NCI-H2029 (cell line): ENCODE data around the gene TUT7.
"Not testable (repeated sequence)": the region's sequence is repeated elsewhere in the genome, so short reads cannot be mapped to it uniquely, and the experiment has no call there.

Source experiments
- DNase-seq: peaks from one replicate; lab custom pipeline; 2025; lab: John Stamatoyannopoulos, UW

TUT7 gene

GRCh38 chr9:86354011-86354817, at the start of gene TUT7:
TSS of gene TUT7 (minus strand) at chr9:86354410. CDS start at chr9:86353199, 1,211 bp downstream.
- DNase-seq = peak; percentile 95

DNA sequence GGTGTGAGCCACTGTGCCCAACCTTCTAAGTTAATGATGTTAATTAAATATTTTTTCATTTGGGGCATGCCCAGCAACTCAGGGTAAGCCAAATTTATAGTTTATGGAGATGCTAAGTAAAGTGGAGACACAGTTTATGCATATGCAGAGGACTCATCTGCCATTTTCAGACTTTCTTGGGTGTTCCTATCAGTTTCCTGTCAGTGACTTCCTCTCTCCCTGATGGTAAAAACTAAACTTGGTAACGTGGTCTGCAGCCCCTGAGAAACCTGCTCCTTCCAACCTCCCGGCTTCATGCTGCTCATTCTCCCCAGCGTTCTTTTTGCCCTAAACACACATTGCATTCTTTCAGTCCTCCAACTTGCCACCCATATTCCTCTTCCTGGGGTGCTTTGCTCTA, 48.4 kb upstream of the TUT7 start:
- no peak for DNase-seq

GRCh38 chr9:86396412-86396811, 42.2 kb upstream of the TUT7 start:
- DNase-seq = no peak

GRCh38 chr9:86390184-86390583, 36.0 kb upstream of the TUT7 start:
- DNase-seq = not testable (repeated sequence)

DNA sequence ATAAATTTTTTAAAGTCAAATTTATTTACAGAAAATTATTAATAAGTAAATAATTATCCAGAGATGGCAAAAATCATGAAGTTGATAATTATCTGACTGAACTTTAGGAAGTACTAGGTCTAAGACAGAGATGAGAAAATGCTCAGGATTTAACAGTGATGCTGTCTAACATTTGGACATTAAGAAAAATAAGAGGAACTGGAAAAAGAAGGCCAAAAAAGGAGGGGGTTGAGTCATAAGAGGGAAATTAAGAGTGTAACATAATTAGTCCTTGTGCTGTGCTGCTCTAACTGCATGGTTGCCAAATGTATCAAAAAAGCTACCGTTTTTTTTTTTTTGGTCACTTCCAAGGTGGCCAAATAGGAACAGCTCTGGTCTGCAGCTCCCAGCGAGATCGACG, 35.4 kb upstream of the TUT7 start:
- no peak for DNase-seq

- DNase-seq = no peak
Measured at GRCh38 chr9:86387376-86387775, 33.2 kb upstream of the TUT7 start.

- not testable (repeated sequence) for DNase-seq
Measured at GRCh38 chr9:86383000-86383399, 28.8 kb upstream of the TUT7 start.

DNA sequence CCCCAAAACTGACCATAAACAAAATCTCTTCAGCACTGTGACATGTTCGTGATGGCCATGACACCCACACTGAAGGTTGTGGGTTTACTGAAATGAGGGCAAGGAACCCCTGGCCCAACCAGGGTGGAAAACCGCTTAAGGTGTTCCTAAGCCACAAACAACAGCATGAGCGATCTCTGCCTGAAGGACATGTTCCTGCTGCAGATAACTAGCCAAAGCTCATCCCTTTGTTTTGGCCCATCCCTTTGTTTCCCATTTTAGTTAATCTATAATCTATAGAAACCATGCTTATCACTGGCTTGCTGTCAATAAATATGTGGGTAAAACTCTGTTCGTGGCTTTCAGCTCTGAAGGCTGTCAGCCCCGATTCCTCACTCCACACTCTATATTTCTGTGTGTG, 21.8 kb upstream of the TUT7 start:
- DNase-seq = no peak

- DNase-seq = no peak
Measured at GRCh38 chr9:86369810-86370209, 15.6 kb upstream of the TUT7 start.

DNA sequence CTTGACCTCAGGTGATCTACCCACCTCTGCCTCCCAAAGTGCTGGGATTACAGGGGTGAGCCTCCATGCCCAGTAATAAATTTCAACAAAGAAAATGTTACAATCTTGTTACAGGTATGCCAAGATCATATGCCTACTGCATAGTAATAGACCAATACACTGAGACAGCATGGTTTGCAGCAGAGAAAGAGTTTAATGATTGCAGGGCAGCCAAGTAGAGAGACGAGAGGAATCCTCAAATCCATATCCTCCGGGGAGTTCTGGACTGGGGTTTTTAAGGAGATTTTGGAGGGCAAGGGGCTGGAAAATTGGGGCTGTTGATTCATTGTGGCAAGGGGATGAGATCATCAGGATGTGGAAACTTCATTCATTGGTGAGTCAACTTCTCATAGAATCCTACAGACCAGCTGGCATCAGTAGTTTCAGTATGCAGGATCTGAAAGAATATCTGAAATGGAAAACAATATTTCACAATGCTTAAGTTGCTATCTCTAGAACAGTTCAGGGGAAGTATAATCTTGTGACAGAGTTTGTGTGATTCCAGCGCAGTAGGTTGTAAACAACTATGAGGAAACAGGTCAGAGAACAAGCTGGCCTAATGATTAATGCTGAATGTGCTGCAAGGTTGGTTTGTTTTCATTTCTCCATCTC, 14.8 kb upstream of the TUT7 start:
- no peak for DNase-seq

GRCh38 chr9:86361176-86361575, 7.0 kb upstream of the TUT7 start:
- DNase-seq = no peak

DNA sequence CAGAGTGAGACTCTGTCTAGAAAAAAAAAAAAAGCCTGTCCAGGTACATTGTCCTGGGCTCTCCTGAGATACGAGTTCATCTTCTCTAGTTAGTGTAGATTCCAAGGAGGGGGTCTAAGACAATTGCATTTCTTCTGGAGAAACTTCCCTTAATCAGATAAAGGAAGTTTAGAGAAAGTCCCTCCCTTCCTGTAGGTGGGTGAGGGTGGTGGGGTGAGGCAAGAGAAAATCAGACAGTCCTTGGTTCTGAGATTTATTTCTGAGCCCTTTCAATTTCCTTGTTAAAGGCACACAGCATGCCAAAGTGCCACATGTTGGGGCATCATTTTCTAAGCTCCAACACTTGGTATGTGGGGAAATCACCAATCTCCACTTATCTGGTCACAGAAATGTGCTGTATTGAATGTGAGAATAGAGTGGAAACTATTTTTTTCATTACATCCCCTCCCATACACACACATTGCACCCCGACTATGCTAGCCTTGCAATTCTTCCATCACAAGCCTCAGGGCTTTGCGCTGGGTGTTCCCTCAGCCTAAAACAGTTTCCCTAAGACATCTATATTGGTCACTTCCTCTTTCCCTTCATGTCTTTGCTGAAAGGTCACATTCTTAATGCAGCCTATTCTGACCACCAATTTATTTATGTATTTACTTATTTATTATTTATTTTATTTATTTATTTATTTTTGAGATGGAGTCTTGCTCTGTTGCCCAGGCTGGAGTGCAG, 5.1 kb upstream of the TUT7 start:
- no peak for DNase-seq

DNA sequence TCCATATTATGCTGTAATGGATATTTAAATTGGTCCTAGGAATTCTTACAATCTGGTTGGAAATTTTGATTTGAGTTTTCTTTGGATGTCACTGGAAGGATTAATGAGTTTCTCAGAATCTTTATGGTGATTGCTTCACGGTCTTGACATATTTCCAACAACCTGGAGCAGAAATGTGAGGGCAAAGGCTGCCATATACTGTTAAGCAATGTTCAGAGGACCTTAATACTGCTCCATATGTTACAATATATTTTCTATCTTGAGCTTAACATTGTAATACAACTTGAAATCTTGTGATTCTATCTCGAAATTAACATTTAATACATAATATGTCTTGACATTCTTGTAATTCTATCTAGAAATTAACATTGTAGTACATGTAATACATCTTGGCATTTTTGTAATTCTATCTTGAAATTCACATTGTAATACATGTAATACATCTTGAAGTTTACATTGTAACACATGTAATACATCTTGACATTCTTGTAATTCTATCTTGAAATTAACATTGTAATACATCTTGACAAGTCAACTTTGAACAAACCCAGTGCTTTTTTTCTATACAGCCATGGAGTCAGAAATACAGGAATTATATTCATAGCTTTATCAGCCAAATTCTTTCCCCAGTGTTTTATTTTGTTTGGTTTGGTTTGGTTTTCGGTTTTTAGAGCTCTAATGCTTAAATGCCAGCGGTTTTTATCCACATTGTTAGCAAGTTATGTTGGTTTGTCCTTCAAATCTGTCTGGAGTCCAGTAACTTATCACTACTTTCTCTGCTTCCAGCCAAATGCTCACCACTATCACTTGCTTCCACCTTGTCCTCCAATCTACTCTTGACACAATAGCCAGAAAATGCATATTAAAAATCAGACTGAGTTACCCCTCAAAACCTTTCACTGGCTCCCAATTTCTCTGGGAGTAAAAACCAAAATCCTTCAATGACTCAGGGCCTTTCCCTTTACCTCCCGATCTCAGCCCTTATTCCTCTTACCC, 3.0 kb upstream of the TUT7 start:
- DNase-seq = no peak

GRCh38 chr9:86355814-86356213, 1.6 kb upstream of the TUT7 start:
- DNase-seq = no peak

GRCh38 chr9:86354818-86355309, 654 bp upstream of the TUT7 start:
- no peak for DNase-seq

DNA sequence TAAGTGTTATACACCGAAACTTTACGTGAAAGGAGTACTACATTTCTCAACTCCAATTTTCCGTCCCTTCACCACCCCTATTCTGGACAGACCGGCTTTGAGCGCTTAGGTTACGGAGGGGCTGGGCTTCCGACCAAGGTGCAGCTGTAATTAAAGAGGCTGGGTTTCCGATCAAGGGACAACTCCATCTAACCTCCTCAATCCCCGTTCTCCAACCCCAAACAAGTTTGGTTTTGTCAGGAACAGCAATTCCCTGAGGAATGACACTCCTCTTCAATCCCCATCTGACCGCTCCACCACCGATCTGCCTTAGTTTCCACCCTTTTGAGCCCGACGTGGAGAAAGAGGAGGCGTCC, 577 bp downstream of the TUT7 start:
- peak; percentile 34 for DNase-seq

GRCh38 chr9:86352440-86353077, 1.7 kb downstream of the TUT7 start:
- no peak for DNase-seq

GRCh38 chr9:86351880-86352279, 2.3 kb downstream of the TUT7 start:
- no peak for DNase-seq

GRCh38 chr9:86350006-86350760, 4.0 kb downstream of the TUT7 start:
- DNase-seq = no peak

DNA sequence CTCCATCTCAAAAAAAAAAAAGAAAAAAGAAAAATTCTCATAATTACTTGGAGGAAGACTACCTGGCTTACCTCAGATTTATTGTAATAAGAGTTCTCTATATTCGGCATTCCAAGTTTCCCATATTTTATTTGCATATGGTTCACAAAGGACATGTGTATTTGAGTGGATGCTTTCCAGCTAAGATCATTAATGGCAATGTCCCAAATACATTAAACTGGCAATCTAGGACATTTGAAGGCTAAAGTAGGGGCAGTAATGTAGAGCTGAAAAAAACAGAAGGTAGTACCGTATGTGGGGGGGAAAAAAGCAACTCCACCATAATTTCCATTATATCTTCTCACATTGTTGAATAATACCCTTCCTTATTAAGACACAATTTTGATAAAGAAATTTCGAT, 4.9 kb downstream of the TUT7 start:
- DNase-seq = no peak
